WTC11 (cell line): ENCODE results near the gene FAM13A. TPM values are rescaled to one million over a fixed set of nuclear protein-coding genes. Genes with fewer than 3 reads are reported as not detected.

Source experiments
- ATAC-seq: fragments of 200-7000 bp; cut with Tn5 transposase; 2 replicates; pipeline ENCODE4 v1.10.0; 2021; ENCODE audit warnings: mild to moderate bottlenecking, moderate library complexity
- CTCF ChIA-PET: fragments of 300-600 bp; sonication (Branson Sonifier 250); formaldehyde crosslinking; loops from one replicate; lab custom pipeline; 2021; ENCODE audit warnings: antibody characterized with exemption; lab: Charles Lee
- POLR2A ChIA-PET: fragments of 350-600 bp; sonication (Branson Sonifier 250); formaldehyde crosslinking; loops from one replicate; lab custom pipeline; 2021; ENCODE audit warnings: antibody characterized with exemption; lab: Charles Lee
- DNase-seq: peaks from one replicate; pipeline ENCODE4 v3.0.0; 2021; ENCODE audit warnings: low spot score
- H3K27ac Mint-ChIP-seq: 2 replicates; pipeline ENCODE4 v1.8.0; 2021; ENCODE audit warnings: mixed read lengths
- H3K27me3 Mint-ChIP-seq: 2 replicates; pipeline ENCODE4 v1.8.0; 2021; ENCODE audit warnings: low read depth, mild to moderate bottlenecking, moderate library complexity, mixed read lengths
- H3K36me3 Mint-ChIP-seq: 2 replicates; pipeline ENCODE4 v1.8.0; 2021; ENCODE audit warnings: mixed read lengths
- H3K4me1 Mint-ChIP-seq: 2 replicates; pipeline ENCODE4 v1.8.0; 2022; ENCODE audit warnings: mixed read lengths
- H3K4me3 Mint-ChIP-seq: 2 replicates; pipeline ENCODE4 v1.8.0; 2021; ENCODE audit warnings: mild to moderate bottlenecking, moderate library complexity, mixed read lengths
- H3K9me3 Mint-ChIP-seq: 2 replicates; pipeline ENCODE4 v1.8.0; 2021; ENCODE audit warnings: mixed read lengths
- ATF1 ChIP-seq: sonication (generic); formaldehyde crosslinking; IDR thresholded peaks from 2 replicates; pipeline ENCODE4 v1.8.1; 2023; ENCODE audit warnings: mild to moderate bottlenecking, moderate library complexity, missing genetic modification reagents
- CBFB ChIP-seq: sonication (generic); formaldehyde crosslinking; IDR thresholded peaks from 2 replicates; pipeline ENCODE4 v1.8.1; 2022; ENCODE audit warnings: mild to moderate bottlenecking, low read depth, missing genetic modification reagents
- EMX1 ChIP-seq: fragments of 250-450 bp; sonication (Bioruptor Pico); IDR thresholded peaks from 2 replicates; pipeline ENCODE4 v1.8.0; 2021; ENCODE audit warnings: mild to moderate bottlenecking
- ESRRA ChIP-seq: sonication (generic); formaldehyde crosslinking; IDR thresholded peaks from 2 replicates; pipeline ENCODE4 v1.8.1; 2022; ENCODE audit warnings: mild to moderate bottlenecking, missing genetic modification reagents, borderline replicate concordance
- GRHL2 ChIP-seq: fragments of 250-450 bp; sonication (Bioruptor Pico); IDR thresholded peaks from 2 replicates; pipeline ENCODE4 v1.8.0; 2022; ENCODE audit warnings: mild to moderate bottlenecking, moderate library complexity; ENCODE audit not compliant: insufficient replicate concordance, severe bottlenecking
- HMGXB4 ChIP-seq: sonication (generic); formaldehyde crosslinking; IDR thresholded peaks from 2 replicates; pipeline ENCODE4 v1.8.1; 2023; ENCODE audit warnings: mild to moderate bottlenecking, moderate library complexity, missing genetic modification reagents
- JUN ChIP-seq: sonication (generic); formaldehyde crosslinking; IDR thresholded peaks from 2 replicates; pipeline ENCODE4 v1.8.0; 2023; ENCODE audit warnings: mild to moderate bottlenecking, missing genetic modification reagents
- MYBL2 ChIP-seq: sonication (generic); formaldehyde crosslinking; IDR thresholded peaks from 2 replicates; pipeline ENCODE4 v1.8.1; 2023; ENCODE audit warnings: mild to moderate bottlenecking, moderate library complexity, missing genetic modification reagents
- NFATC4 ChIP-seq: fragments of 250-450 bp; sonication (Bioruptor Pico); IDR thresholded peaks from 2 replicates; pipeline ENCODE4 v1.9.0; 2021; ENCODE audit warnings: mild to moderate bottlenecking
- NFE2L1 ChIP-seq: sonication (generic); formaldehyde crosslinking; IDR thresholded peaks from 2 replicates; pipeline ENCODE4 v1.8.1; 2023; ENCODE audit warnings: missing genetic modification reagents
- NFYB ChIP-seq: sonication (generic); formaldehyde crosslinking; conservative IDR thresholded peaks from 2 replicates; pipeline ENCODE4 v1.8.0; 2022; ENCODE audit warnings: low read depth, missing genetic modification reagents
- PRRX2 ChIP-seq: fragments of 250-450 bp; sonication (Bioruptor Pico); IDR thresholded peaks from 2 replicates; pipeline ENCODE4 v1.8.0; 2021; ENCODE audit warnings: mild to moderate bottlenecking
- RELA ChIP-seq: sonication (generic); formaldehyde crosslinking; IDR thresholded peaks from 2 replicates; pipeline ENCODE4 v1.8.1; 2022; ENCODE audit warnings: missing genetic modification reagents, mild to moderate bottlenecking, borderline replicate concordance
- SOX15 ChIP-seq: fragments of 250-450 bp; sonication (Bioruptor Pico); IDR thresholded peaks from 2 replicates; pipeline ENCODE4 v1.9.0; 2021; ENCODE audit warnings: mild to moderate bottlenecking
- SP1 ChIP-seq: sonication (generic); formaldehyde crosslinking; conservative IDR thresholded peaks from 2 replicates; pipeline ENCODE4 v1.8.1; 2022; ENCODE audit warnings: missing genetic modification reagents
- USF1 ChIP-seq: sonication (generic); formaldehyde crosslinking; IDR thresholded peaks from 2 replicates; pipeline ENCODE4 v1.8.0; 2022; ENCODE audit warnings: mild to moderate bottlenecking, missing genetic modification reagents
- ZBTB21 ChIP-seq: sonication (generic); formaldehyde crosslinking; IDR thresholded peaks from 2 replicates; pipeline ENCODE4 v1.8.1; 2023; ENCODE audit warnings: mild to moderate bottlenecking, missing genetic modification reagents, borderline replicate concordance
- ZNF219 ChIP-seq: sonication (generic); formaldehyde crosslinking; IDR thresholded peaks from 2 replicates; pipeline ENCODE4 v1.8.0; 2023; ENCODE audit warnings: missing genetic modification reagents, mild to moderate bottlenecking, borderline replicate concordance
- ZNF317 ChIP-seq: sonication (generic); formaldehyde crosslinking; IDR thresholded peaks from 2 replicates; pipeline ENCODE4 v1.8.1; 2023; ENCODE audit warnings: low read depth, mild to moderate bottlenecking, moderate library complexity, missing genetic modification reagents, borderline replicate concordance
- ZNF416 ChIP-seq: fragments of 250-450 bp; sonication (Bioruptor Pico); IDR thresholded peaks from 2 replicates; pipeline ENCODE4 v1.9.0; 2021; ENCODE audit warnings: mild to moderate bottlenecking, inconsistent platforms
- ZNF671 ChIP-seq: fragments of 250-450 bp; sonication (Bioruptor Pico); IDR thresholded peaks from 2 replicates; pipeline ENCODE4 v1.8.0; 2021; ENCODE audit warnings: mild to moderate bottlenecking
- total RNA-seq: library from RNA; stranded (reverse); gene quantifications from 3 replicates; pipeline ENCODE4 v1.2.3, GENCODE V29; 2021
- TF ChIP-seq, protein P1 (sequence below): sonication (generic); formaldehyde crosslinking; IDR thresholded peaks from 2 replicates; pipeline ENCODE4 v1.8.1; 2023; ENCODE audit warnings: mild to moderate bottlenecking, missing genetic modification reagents, moderate library complexity
- TF ChIP-seq, protein P2 (sequence below): fragments of 250-450 bp; sonication (Bioruptor Pico); IDR thresholded peaks from 2 replicates; pipeline ENCODE4 v1.9.0; 2021; ENCODE audit warnings: moderate library complexity, mild to moderate bottlenecking, inconsistent platforms, borderline replicate concordance
- TF ChIP-seq, protein P3 (sequence below): sonication (generic); formaldehyde crosslinking; IDR thresholded peaks from 2 replicates; pipeline ENCODE4 v1.8.0; 2022; ENCODE audit warnings: mild to moderate bottlenecking, missing genetic modification reagents
- TF ChIP-seq, protein P4 (sequence below): fragments of 250-450 bp; sonication (Bioruptor Pico); IDR thresholded peaks from 2 replicates; pipeline ENCODE4 v2.1.2; 2022; ENCODE audit warnings: mild to moderate bottlenecking, moderate library complexity

The FAM13A gene
- total RNA-seq, 1 experiment from 2014 or later = 14.6 TPM

DNA sequence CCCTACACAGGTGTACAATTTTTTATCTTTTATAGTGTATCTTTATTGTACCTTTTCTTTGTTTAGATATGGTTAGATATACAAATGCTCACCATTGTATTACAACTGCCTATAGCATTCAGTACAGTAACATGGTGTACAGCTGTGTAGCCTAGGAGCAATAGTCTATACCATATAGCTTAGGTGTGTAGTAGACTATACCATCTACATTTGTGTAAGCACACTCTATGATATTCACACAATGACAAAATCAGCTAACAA lies 80.3 kb downstream of the FAM13A start:
- no peak for DNase-seq
- CTCF ChIA-PET = no interaction called here
- no peaks in the 10 kb centered on the region for H3K27me3 Mint-ChIP-seq
- H3K36me3 Mint-ChIP-seq = no peaks in the 10 kb centered on the region
- ATAC-seq = no peak
- no peak overlapping the region for H3K4me3 Mint-ChIP-seq
- POLR2A ChIA-PET = no interaction called here
- no peak for TF ChIP-seq USF1 (CRISPR knock-in tag)
- TF ChIP-seq ZNF671 (CRISPR knock-in tag) = no peak
- TF ChIP-seq MYBL2 (CRISPR knock-in tag) = no peak
- no peak for TF ChIP-seq RELA (CRISPR knock-in tag)
- TF ChIP-seq, protein P1, sequence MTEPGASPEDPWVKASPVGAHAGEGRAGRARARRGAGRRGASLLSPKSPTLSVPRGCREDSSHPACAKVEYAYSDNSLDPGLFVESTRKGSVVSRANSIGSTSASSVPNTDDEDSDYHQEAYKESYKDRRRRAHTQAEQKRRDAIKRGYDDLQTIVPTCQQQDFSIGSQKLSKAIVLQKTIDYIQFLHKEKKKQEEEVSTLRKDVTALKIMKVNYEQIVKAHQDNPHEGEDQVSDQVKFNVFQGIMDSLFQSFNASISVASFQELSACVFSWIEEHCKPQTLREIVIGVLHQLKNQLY (CRISPR knock-in tag) = no peak
- TF ChIP-seq ESRRA (CRISPR knock-in tag) = no peak
- no peak for TF ChIP-seq CBFB
- TF ChIP-seq, protein P2, sequence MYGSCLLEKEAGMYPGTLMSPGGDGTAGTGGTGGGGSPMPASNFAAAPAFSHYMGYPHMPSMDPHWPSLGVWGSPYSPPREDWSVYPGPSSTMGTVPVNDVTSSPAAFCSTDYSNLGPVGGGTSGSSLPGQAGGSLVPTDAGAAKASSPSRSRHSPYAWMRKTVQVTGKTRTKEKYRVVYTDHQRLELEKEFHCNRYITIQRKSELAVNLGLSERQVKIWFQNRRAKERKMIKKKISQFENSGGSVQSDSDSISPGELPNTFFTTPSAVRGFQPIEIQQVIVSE = no peak
- TF ChIP-seq GRHL2 (CRISPR knock-in tag) = no peak
- TF ChIP-seq PRRX2 (CRISPR knock-in tag) = no peak
- peaks cover 10% of the 10 kb centered on the region; the same call in 1 of the 2 replicates for H3K4me1 Mint-ChIP-seq
- no peak overlapping the region for H3K27ac Mint-ChIP-seq
- H3K9me3 Mint-ChIP-seq = no peaks in the 10 kb centered on the region

GRCh38 chr4:88975958-88976774 lies 80.8 kb downstream of the FAM13A start:
- no peak for ATAC-seq
- TF ChIP-seq EMX1 (CRISPR knock-in tag) = no peak
- no peak for TF ChIP-seq ZBTB21 (CRISPR knock-in tag)
- TF ChIP-seq, protein P3, sequence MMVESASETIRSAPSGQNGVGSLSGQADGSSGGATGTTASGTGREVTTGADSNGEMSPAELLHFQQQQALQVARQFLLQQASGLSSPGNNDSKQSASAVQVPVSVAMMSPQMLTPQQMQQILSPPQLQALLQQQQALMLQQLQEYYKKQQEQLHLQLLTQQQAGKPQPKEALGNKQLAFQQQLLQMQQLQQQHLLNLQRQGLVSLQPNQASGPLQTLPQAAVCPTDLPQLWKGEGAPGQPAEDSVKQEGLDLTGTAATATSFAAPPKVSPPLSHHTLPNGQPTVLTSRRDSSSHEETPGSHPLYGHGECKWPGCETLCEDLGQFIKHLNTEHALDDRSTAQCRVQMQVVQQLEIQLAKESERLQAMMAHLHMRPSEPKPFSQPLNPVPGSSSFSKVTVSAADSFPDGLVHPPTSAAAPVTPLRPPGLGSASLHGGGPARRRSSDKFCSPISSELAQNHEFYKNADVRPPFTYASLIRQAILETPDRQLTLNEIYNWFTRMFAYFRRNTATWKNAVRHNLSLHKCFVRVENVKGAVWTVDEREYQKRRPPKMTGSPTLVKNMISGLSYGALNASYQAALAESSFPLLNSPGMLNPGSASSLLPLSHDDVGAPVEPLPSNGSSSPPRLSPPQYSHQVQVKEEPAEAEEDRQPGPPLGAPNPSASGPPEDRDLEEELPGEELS = no peak
- TF ChIP-seq ZNF317 (CRISPR knock-in tag) = no peak
- no peak for TF ChIP-seq ZNF219 (CRISPR knock-in tag)
- TF ChIP-seq SOX15 (CRISPR knock-in tag) = no peak
- no peak for TF ChIP-seq NFE2L1 (CRISPR knock-in tag)
- no peak for TF ChIP-seq ZNF416 (CRISPR knock-in tag)
- TF ChIP-seq JUN (CRISPR knock-in tag) = no peak
- TF ChIP-seq, protein P4, sequence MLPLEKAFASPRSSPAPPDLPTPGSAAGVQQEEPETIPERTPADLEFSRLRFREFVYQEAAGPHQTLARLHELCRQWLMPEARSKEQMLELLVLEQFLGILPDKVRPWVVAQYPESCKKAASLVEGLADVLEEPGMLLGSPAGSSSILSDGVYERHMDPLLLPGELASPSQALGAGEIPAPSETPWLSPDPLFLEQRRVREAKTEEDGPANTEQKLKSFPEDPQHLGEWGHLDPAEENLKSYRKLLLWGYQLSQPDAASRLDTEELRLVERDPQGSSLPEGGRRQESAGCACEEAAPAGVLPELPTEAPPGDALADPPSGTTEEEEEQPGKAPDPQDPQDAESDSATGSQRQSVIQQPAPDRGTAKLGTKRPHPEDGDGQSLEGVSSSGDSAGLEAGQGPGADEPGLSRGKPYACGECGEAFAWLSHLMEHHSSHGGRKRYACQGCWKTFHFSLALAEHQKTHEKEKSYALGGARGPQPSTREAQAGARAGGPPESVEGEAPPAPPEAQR (CRISPR knock-in tag) = no peak
- TF ChIP-seq NFATC4 (CRISPR knock-in tag) = no peak
- no peak for TF ChIP-seq ATF1 (CRISPR knock-in tag)
- no peak for TF ChIP-seq SP1 (CRISPR knock-in tag)
- TF ChIP-seq NFYB (CRISPR knock-in tag) = no peak
- TF ChIP-seq HMGXB4 = no peak

More at GRCh38 chr4:88975958-88976774, 80.8 kb downstream of the FAM13A start:
- H3K27me3 Mint-ChIP-seq = no peaks in the 10 kb centered on the region
- no peak overlapping the region for H3K4me3 Mint-ChIP-seq
- ChIA-PET CTCF (no interaction called here), POLR2A (no interaction called here)
- H3K4me1 Mint-ChIP-seq = peaks cover 10% of the 10 kb centered on the region; the same call in 1 of the 2 replicates
- no peaks in the 10 kb centered on the region for H3K36me3 Mint-ChIP-seq
- no peaks in the 10 kb centered on the region for H3K9me3 Mint-ChIP-seq
- H3K27ac Mint-ChIP-seq = no peak overlapping the region
- DNase-seq = no peak
